GM23248 (cell line): ENCODE measurements around the gene GPR108.

Experiments used
- EZH2 ChIP-seq: fragments of 200-600 bp; sonication (generic); IDR thresholded peaks from 2 replicates; pipeline ENCODE4 v1.6.1; 2018; ENCODE audit warnings: antibody characterized with exemption, mild to moderate bottlenecking; ENCODE audit not compliant: insufficient read depth, poor library complexity, severe bottlenecking
- EZH2phosphoT487 ChIP-seq: fragments of 200-600 bp; sonication (generic); IDR thresholded peaks from 2 replicates; pipeline ENCODE4 v1.6.1; 2018; ENCODE audit warnings: antibody characterized with exemption, moderate library complexity, mild to moderate bottlenecking, low read depth; ENCODE audit not compliant: insufficient read depth

DNA sequence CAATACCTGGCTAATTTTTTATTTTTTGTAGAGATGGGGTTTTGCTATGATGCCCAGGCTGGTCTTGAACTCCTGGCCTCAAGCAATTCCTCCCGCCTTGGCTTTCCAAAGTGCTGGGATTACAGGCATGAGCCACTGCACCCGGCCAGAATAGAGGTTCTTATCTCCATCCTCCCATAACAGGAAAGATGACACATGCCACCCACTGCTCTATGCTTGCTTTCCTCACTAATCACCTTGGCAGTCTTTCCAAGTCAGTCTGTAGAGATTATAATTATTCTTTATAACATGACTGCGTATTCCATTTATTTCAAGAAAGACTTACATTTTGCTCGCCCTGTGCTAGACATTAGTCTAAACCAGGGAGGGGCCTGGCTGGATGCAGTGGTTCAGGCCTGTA is 41.8 kb upstream of the GPR108 start:
- TF ChIP-seq EZH2phosphoT487 (no peak), EZH2 (no peak)
